ENCODE data around the gene OR6B1. TPM values are rescaled to one million over a fixed set of nuclear protein-coding genes. Genes with fewer than 3 reads are reported as not detected.

Gene OR6B1
- total and polyA plus RNA-seq, 2 of the 8 experiments (the other 6 are each of a cell fraction or from before 2014, with no cell fraction given) = not detected

GRCh38 chr7:143973870-143974416 is 26.2 kb upstream of the OR6B1 start:
- FAIRE-seq (no peak), DNase-seq (ENCODE audit: low read depth in 1 of 2, low spot score in 2 of 2) (no peak)
- CTCF ChIA-PET (ENCODE audit: partially characterized antibody) = interaction anchor here (0.6 to 3.4 kb wide), 3 partner anchors 12 to 1093 kb away, joined by 3 to 20 read pairs (median 5); no protein-coding TSS in a partner anchor
- no peak for TF ChIP-seq ASH2L (IDR thresholded peaks at IDR 0.05; ENCODE audit: low read length)
- TF ChIP-seq ATF2 (IDR thresholded peaks at IDR 0.05; ENCODE audit: low read length) = no peak
- no peak for TF ChIP-seq KDM5A (IDR thresholded peaks at IDR 0.05; ENCODE audit: low read length)
- no peak for TF ChIP-seq ZNF274 (IDR thresholded peaks at IDR 0.05; ENCODE audit: borderline replicate concordance, extremely low read depth, low read length)
- TF ChIP-seq KDM4A (IDR thresholded peaks at IDR 0.05; ENCODE audit: low read depth, low read length, severe bottlenecking) = no peak
- no peak for TF ChIP-seq JUND (IDR thresholded peaks at IDR 0.05; ENCODE audit: low read length)

More at GRCh38 chr7:143973870-143974416, 26.2 kb upstream of the OR6B1 start:
- Histone ChIP-seq H2BK12ac (ENCODE audit: low read depth, low read length) (no peak overlapping the region), H4K91ac (replicated peaks; ENCODE audit: insufficient read length, low read length) (no peak overlapping the region), H3K4me3 (ENCODE audit: extremely low read depth in 1 of 4, insufficient read depth in 2 of 4, low read depth in 3 of 4, low read length in 4 of 4) (no peak overlapping the region), H3K36me3 (ENCODE audit: control insufficient read depth in 2 of 4, insufficient read depth in 4 of 4, low read length in 3 of 4) (no peaks in the 10 kb centered on the region), H4K20me1 (replicated peaks in 1 of 2; ENCODE audit: control insufficient read depth in 1 of 2, insufficient read depth in 2 of 2, low read length in 2 of 2) (no peaks in the 10 kb centered on the region), H3K14ac (ENCODE audit: insufficient read length) (no peak overlapping the region), H3K9ac (replicated peaks in 1 of 4; ENCODE audit: extremely low read depth in 1 of 4, low read depth in 3 of 4, low read length in 3 of 4) (no peak overlapping the region), H3K4me2 (ENCODE audit: insufficient read depth in 1 of 2, low read depth in 2 of 2, low read length in 2 of 2) (no peak overlapping the region), H3K4me1 (replicated peaks in 1 of 4; ENCODE audit: control insufficient read depth in 3 of 4, insufficient read depth in 4 of 4, low read length in 3 of 4) (no peaks in the 10 kb centered on the region), H3K23me2 (ENCODE audit: low read depth, low read length) (no peaks in the 10 kb centered on the region), H4K8ac (ENCODE audit: extremely low read depth, insufficient read depth, low read length) (no peak overlapping the region), H4K5ac (ENCODE audit: insufficient read length, low read depth, low read length) (no peak overlapping the region), H3K27ac (ENCODE audit: low read depth, low read length) (no peak overlapping the region), H3K23ac (ENCODE audit: insufficient read length) (no peak overlapping the region), H2BK5ac (ENCODE audit: low read depth, low read length) (no peak overlapping the region), H3K79me2 (ENCODE audit: control insufficient read depth in 1 of 2, insufficient read depth in 2 of 2, low read length in 2 of 2) (no peaks in the 10 kb centered on the region), H2AFZ (ENCODE audit: low read length) (peak overlapping the region; percentile 40; the same call in 1 of the 2 replicates), H2BK20ac (ENCODE audit: low read length) (no peak overlapping the region), H3K4ac (replicated peaks; ENCODE audit: insufficient read length, low read depth, low read length) (no peak overlapping the region), H3K56ac (replicated peaks; ENCODE audit: insufficient read length, low read depth, low read length) (no peak overlapping the region), H2BK15ac (ENCODE audit: low read length) (no peak overlapping the region), H2AK5ac (ENCODE audit: low read depth, low read length) (no peak overlapping the region), H2BK120ac (replicated peaks; ENCODE audit: low read depth, low read length) (no peak overlapping the region), H3K9me3 (ENCODE audit: insufficient read depth in 2 of 2, low read depth in 1 of 2, low read length in 1 of 2) (no peaks in the 10 kb centered on the region), H3K18ac (ENCODE audit: extremely low read depth, low read length) (no peak overlapping the region), H3K27me3 (replicated peaks in 1 of 4; ENCODE audit: control insufficient read depth in 3 of 4, extremely low read depth in 1 of 4, insufficient read depth in 3 of 4, low read length in 3 of 4) (no peaks in the 10 kb centered on the region), H3K79me1 (ENCODE audit: low read depth, low read length) (no peaks in the 10 kb centered on the region)
- 92% methylated on average over 4 of the region's 4 CpGs; no CpG with 5 or more reads in 1 of the 2 experiments for WGBS, 2 experiments (ENCODE audit: extremely low coverage in 1 of 2, insufficient coverage in 1 of 2, insufficient read length in 1 of 2, insufficient replicate concordance in 2 of 2, low coverage in 1 of 2, low lambda C conversion rate in 2 of 2, missing lambda C conversion rate in 1 of 2)
- POLR2A ChIA-PET (ENCODE audit: partially characterized antibody) = no interaction called here

All from H1 (cell line).